SH-SY5Y (cell line): ENCODE measurements around the gene PML.

Source experiments
- GATA2 ChIP-seq: IDR thresholded peaks from 2 replicates; pipeline ENCODE4 v1.6.1; 2011; ENCODE audit warnings: mild to moderate bottlenecking, low read depth, low read length
- GATA3 ChIP-seq: IDR thresholded peaks from 2 replicates; pipeline ENCODE4 v1.6.1; 2011; ENCODE audit warnings: low read depth, mild to moderate bottlenecking, low read length, moderate library complexity

- TF ChIP-seq GATA3 (no peak), GATA2 (no peak)
Observed at GRCh38 chr15:74045184-74045583, 50.7 kb downstream of the PML start.
